Ectodermal cell (in vitro differentiated cells): ENCODE results near the gene PFKL.

Experiments
- H3K27ac ChIP-seq: 2 replicates; pipeline ENCODE4 v1.7.0; 2013; ENCODE audit warnings: mild to moderate bottlenecking, low read depth, low read length; ENCODE audit not compliant: insufficient read depth, poor library complexity, severe bottlenecking
- H3K27me3 ChIP-seq: 2 replicates; pipeline ENCODE4 v1.7.0; 2013; ENCODE audit warnings: mild to moderate bottlenecking, low read length; ENCODE audit not compliant: insufficient read depth, control insufficient read depth, poor library complexity, severe bottlenecking
- H3K36me3 ChIP-seq: one replicate; pipeline ENCODE4 v1.7.0; 2013; ENCODE audit warnings: low read length; ENCODE audit not compliant: control insufficient read depth, insufficient read depth
- H3K4me1 ChIP-seq: one replicate; pipeline ENCODE4 v1.7.0; 2013; ENCODE audit warnings: low read length; ENCODE audit not compliant: control insufficient read depth, insufficient read depth
- H3K4me3 ChIP-seq: 2 replicates; pipeline ENCODE4 v1.7.0; 2013; ENCODE audit warnings: low read depth, low read length, control low read depth; ENCODE audit not compliant: insufficient read depth
- H3K9me3 ChIP-seq: 2 replicates; pipeline ENCODE4 v1.7.0; 2013; ENCODE audit warnings: mild to moderate bottlenecking, low read length, moderate library complexity; ENCODE audit not compliant: control insufficient read depth
- WGBS, 2 experiments: methylation state at CpG; one replicate each; pipeline ENCODE4 v1.1.7; 2013; ENCODE audit warnings: missing lambda C conversion rate in 2 of 2; 5-methylcytosine and 5-hydroxymethylcytosine counted together

Gene PFKL

DNA sequence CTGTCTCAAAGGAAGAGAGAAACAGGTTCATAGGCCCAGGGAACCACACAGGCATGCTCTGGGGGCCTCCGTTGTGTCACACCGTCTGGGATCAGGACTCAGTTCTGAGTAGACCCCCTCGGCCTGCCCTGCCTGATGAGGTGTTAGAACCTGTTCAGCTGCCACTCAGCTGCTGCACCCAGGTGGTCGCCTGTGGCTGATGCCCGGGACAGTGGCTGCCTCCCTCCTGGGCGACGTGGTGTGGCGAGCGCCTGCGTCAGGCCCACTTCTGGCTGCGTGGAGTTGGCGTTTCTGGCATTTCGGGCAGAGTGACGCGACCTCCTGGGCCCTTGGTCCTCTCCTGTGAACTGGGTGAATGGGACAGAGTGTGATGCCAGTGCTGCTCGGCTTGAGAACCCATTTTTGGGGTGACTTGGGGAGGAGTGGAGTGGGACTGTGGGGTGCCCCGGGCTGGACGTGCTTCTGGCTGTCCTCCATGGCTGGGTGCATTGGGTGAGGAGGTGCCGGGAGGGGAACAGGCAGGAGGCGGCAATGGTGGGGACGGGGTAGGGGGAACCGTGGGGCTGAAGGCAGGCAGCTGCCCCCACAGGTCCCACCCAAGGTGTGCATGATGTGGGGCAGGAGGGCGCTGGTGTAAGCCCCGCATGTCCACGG, 28.5 kb downstream of the PFKL start:
- 93 to 94% methylated on average over 25 of the region's 25 CpGs for WGBS, 2 experiments
- Histone ChIP-seq H3K4me3 (no peak overlapping the region), H3K36me3 (peaks cover 4% of the 10 kb centered on the region), H3K27me3 (no peaks in the 10 kb centered on the region), H3K27ac (no peak overlapping the region), H3K9me3 (no peaks in the 10 kb centered on the region), H3K4me1 (no peaks in the 10 kb centered on the region)

DNA sequence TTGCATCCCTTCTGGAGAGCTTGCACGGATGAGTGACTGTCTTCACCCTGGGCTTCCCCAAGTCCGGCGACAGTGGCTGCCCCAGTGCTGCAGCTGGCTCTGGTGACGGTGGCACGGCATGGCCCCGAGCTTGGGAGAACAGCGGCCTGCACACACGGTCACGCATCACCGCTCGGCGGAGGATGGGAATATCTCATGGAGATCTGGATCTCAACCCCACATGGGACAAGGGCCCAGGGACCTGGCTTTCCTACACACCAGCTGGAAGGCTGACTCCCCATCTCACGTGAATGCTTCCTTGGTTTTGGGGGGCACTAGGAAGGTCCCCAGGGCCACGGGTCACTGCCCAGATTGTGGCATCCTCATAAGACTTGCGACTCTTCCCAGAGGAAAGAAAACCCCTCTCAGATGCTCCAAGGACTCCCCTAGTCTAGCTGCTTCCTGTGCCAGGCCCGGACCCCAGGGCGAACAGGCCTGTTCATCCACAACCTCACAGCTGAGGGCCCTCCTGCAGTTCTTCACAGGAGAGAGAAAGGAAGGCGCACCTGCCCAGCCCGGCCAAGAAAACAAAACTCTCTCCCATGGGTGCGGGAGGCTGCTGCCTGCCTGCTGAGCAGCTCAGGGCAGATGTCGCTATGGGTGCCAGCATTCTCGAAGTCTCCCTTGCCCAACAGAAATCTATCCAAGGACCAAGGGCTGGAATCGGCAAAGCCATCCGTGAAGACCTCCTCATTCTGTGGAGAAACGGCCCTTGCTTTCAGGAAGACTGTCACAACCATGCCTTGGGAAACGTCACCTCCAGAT, 29.4 kb downstream of the PFKL start:
- Histone ChIP-seq H3K4me1 (no peaks in the 10 kb centered on the region), H3K27me3 (no peaks in the 10 kb centered on the region), H3K9me3 (no peaks in the 10 kb centered on the region), H3K27ac (no peak overlapping the region), H3K36me3 (peaks cover 4% of the 10 kb centered on the region), H3K4me3 (no peak overlapping the region)
- 94% methylated on average over 26 of the region's 26 CpGs for WGBS, 2 experiments

- Histone ChIP-seq H3K36me3 (peaks cover 4% of the 10 kb centered on the region), H3K4me1 (no peaks in the 10 kb centered on the region), H3K27me3 (no peaks in the 10 kb centered on the region), H3K27ac (no peak overlapping the region), H3K4me3 (no peak overlapping the region), H3K9me3 (no peaks in the 10 kb centered on the region)
- WGBS, 2 experiments, result 93% methylated on average over 44 of the region's 44 CpGs
Observed at GRCh38 chr21:44329971-44330681, 30.3 kb downstream of the PFKL start.

- Histone ChIP-seq H3K4me3 (no peak overlapping the region), H3K4me1 (no peaks in the 10 kb centered on the region), H3K27ac (no peak overlapping the region), H3K36me3 (peaks cover 3% of the 10 kb centered on the region), H3K27me3 (no peaks in the 10 kb centered on the region), H3K9me3 (no peaks in the 10 kb centered on the region)
- 93 to 96% methylated on average over 18 of the region's 18 CpGs for WGBS, 2 experiments
Observed at GRCh38 chr21:44330698-44331097, 30.8 kb downstream of the PFKL start.

- WGBS, 2 experiments, result 93 to 95% methylated on average over 16 of the region's 16 CpGs
- H3K4me3 ChIP-seq, result no peak overlapping the region
Observed at GRCh38 chr21:44331209-44331608, 31.4 kb downstream of the PFKL start.

DNA sequence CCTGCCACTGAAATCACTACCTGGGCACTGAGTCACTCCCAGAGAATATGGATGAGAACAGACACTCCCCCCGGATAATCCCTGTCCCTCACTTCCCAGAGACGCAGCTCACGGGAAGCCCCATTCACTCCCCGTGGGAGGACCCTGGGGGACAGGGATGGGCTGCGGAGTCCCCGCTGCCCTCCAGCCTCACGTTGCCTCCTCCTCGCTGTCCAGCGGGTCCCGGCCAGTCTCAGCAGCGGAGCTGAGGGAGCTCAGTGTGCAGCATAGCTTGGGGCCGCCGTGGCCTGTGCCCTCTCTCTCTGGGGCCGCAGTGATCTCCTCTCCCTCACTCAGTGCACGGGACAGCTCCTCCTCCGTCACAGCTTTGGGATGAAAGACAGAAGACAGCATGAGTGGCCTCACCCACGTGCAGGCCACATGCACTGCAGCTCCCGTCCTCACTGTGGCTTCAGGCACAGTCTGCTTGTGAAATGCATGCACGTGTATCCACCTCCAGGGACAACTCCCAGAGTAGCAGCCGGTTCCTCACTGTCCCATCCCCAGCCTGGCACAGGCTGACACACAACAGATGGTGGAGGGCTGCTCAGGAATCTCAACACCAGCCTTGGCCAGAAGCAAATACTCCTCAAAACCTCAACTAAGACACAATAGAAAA, 31.9 kb downstream of the PFKL start:
- H3K36me3 ChIP-seq, result no peaks in the 10 kb centered on the region
- no peaks in the 10 kb centered on the region for H3K9me3 ChIP-seq
- no peaks in the 10 kb centered on the region for H3K27me3 ChIP-seq
- no peak overlapping the region for H3K4me3 ChIP-seq
- WGBS, 2 experiments, result 87 to 89% methylated on average over 20 of the region's 20 CpGs
- no peak overlapping the region for H3K27ac ChIP-seq
- no peaks in the 10 kb centered on the region for H3K4me1 ChIP-seq

More at GRCh38 chr21:44331209-44331608, 31.4 kb downstream of the PFKL start:
- Histone ChIP-seq H3K9me3 (no peaks in the 10 kb centered on the region), H3K27ac (no peak overlapping the region), H3K27me3 (no peaks in the 10 kb centered on the region), H3K36me3 (no peaks in the 10 kb centered on the region), H3K4me1 (no peaks in the 10 kb centered on the region)

DNA sequence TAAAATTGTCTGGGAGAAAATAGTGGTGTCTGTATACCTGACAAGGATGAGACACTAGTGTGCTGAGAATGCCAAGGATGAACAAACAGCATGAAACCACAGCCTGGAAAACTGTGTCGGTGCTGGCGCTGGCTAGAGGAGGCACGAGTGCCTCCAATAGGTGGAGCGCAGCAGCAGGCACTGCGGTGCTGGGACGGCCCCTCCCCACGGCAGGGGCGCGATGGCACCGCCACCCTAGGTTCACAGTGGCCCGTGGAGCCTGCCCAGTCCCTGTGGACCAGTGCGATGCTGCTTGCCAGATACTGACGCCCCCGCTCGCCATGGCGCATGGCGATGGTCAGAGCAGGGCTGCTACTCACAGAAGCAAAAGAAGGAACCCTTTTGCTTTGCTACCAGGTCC, 32.5 kb downstream of the PFKL start:
- H3K9me3 ChIP-seq, result no peaks in the 10 kb centered on the region
- H3K4me1 ChIP-seq, result no peaks in the 10 kb centered on the region
- 92 to 94% methylated on average over 17 of the region's 17 CpGs for WGBS, 2 experiments
- no peaks in the 10 kb centered on the region for H3K27me3 ChIP-seq
- no peak overlapping the region for H3K4me3 ChIP-seq
- H3K36me3 ChIP-seq, result no peaks in the 10 kb centered on the region
- H3K27ac ChIP-seq, result no peak overlapping the region

- no peaks in the 10 kb centered on the region for H3K9me3 ChIP-seq
- no peaks in the 10 kb centered on the region for H3K27me3 ChIP-seq
- H3K36me3 ChIP-seq, result no peaks in the 10 kb centered on the region
- WGBS, 2 experiments, result 95% methylated on average over 22 of the region's 22 CpGs
- H3K4me3 ChIP-seq, result no peak overlapping the region
- peaks cover 3% of the 10 kb centered on the region for H3K4me1 ChIP-seq
- no peak overlapping the region for H3K27ac ChIP-seq
Observed at GRCh38 chr21:44332965-44333364, 33.1 kb downstream of the PFKL start.

- no peaks in the 10 kb centered on the region for H3K36me3 ChIP-seq
- 91% methylated on average over 45 of the region's 45 CpGs for WGBS, 2 experiments
- H3K9me3 ChIP-seq, result no peaks in the 10 kb centered on the region
Observed at GRCh38 chr21:44333509-44334328, 33.9 kb downstream of the PFKL start.

More at GRCh38 chr21:44333509-44334328, 33.9 kb downstream of the PFKL start:
- no peaks in the 10 kb centered on the region for H3K27me3 ChIP-seq
- no peak overlapping the region for H3K4me3 ChIP-seq
- H3K27ac ChIP-seq, result no peak overlapping the region
- H3K4me1 ChIP-seq, result peaks cover 5% of the 10 kb centered on the region
